ENCODE data around the gene CCR4.

Gene CCR4

DNA sequence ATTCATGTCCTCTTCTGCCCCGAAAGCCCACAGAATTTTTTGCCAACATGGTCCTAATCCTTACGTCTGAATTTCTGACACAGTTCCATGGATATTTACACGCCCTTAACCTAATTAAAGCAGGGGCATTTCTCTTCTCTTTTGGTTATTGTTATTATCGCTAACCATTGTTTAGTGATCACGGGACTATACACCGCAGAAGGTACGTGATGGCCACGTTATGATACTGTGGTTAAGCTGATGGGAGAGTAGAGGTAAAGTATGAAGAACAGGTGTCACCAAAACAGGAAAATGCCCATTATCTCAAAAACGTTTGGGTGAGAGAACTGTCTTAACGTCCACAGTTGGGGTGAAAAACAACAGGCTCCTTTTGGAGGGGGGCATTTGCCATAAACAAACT is 26.4 kb downstream of the CCR4 start:
- no peaks in the 10 kb centered on the region for H3K9me3 ChIP-seq (ENCODE audit: control insufficient read depth, insufficient read depth, low read depth, low read length)
- POLR2A ChIA-PET = no interaction called here
- CTCF ChIA-PET = no interaction called here
- H3K27ac ChIP-seq (ENCODE audit: extremely low read depth, low read depth, low read length) = no peak overlapping the region
- H3K36me3 ChIP-seq (ENCODE audit: control insufficient read depth in 2 of 2, insufficient read depth in 1 of 2, low read length in 2 of 2) = no peaks in the 10 kb centered on the region
- no peak for TF ChIP-seq ZNF521 (tag by site-specific recombination; IDR thresholded peaks at IDR 0.05)
- TF ChIP-seq, protein P1, sequence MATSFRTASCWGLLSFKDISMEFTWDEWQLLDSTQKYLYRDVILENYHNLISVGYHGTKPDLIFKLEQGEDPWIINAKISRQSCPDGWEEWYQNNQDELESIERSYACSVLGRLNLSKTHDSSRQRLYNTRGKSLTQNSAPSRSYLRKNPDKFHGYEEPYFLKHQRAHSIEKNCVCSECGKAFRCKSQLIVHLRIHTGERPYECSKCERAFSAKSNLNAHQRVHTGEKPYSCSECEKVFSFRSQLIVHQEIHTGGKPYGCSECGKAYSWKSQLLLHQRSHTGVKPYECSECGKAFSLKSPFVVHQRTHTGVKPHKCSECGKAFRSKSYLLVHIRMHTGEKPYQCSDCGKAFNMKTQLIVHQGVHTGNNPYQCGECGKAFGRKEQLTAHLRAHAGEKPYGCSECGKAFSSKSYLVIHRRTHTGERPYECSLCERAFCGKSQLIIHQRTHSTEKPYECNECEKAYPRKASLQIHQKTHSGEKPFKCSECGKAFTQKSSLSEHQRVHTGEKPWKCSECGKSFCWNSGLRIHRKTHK (tag by site-specific recombination; IDR thresholded peaks at IDR 0.05) = no peak
- TF ChIP-seq, protein P2, sequence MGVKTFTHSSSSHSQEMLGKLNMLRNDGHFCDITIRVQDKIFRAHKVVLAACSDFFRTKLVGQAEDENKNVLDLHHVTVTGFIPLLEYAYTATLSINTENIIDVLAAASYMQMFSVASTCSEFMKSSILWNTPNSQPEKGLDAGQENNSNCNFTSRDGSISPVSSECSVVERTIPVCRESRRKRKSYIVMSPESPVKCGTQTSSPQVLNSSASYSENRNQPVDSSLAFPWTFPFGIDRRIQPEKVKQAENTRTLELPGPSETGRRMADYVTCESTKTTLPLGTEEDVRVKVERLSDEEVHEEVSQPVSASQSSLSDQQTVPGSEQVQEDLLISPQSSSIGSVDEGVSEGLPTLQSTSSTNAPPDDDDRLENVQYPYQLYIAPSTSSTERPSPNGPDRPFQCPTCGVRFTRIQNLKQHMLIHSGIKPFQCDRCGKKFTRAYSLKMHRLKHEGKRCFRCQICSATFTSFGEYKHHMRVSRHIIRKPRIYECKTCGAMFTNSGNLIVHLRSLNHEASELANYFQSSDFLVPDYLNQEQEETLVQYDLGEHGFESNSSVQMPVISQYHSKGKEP (tag by site-specific recombination; IDR thresholded peaks at IDR 0.05) = no peak
- TF ChIP-seq ZNF211 (tag by site-specific recombination; IDR thresholded peaks at IDR 0.05; ENCODE audit: low read depth) = no peak
- TF ChIP-seq SCRT1 (tag by site-specific recombination; IDR thresholded peaks at IDR 0.05; ENCODE audit: borderline replicate concordance) = no peak
- TF ChIP-seq ZNF169 (tag by site-specific recombination; IDR thresholded peaks at IDR 0.05) = no peak
- no peak for TF ChIP-seq GLIS2 (tag by site-specific recombination; IDR thresholded peaks at IDR 0.05)
- TF ChIP-seq ZNF433 (tag by site-specific recombination; IDR thresholded peaks at IDR 0.05; ENCODE audit: low read depth) = no peak
- TF ChIP-seq, protein P3, sequence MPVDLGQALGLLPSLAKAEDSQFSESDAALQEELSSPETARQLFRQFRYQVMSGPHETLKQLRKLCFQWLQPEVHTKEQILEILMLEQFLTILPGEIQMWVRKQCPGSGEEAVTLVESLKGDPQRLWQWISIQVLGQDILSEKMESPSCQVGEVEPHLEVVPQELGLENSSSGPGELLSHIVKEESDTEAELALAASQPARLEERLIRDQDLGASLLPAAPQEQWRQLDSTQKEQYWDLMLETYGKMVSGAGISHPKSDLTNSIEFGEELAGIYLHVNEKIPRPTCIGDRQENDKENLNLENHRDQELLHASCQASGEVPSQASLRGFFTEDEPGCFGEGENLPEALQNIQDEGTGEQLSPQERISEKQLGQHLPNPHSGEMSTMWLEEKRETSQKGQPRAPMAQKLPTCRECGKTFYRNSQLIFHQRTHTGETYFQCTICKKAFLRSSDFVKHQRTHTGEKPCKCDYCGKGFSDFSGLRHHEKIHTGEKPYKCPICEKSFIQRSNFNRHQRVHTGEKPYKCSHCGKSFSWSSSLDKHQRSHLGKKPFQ (tag by site-specific recombination; IDR thresholded peaks at IDR 0.05) = no peak
- TF ChIP-seq ZNF777 (tag by site-specific recombination; IDR thresholded peaks at IDR 0.05; ENCODE audit: borderline replicate concordance) = no peak
- TF ChIP-seq ZNF391 (tag by site-specific recombination; IDR thresholded peaks at IDR 0.05; ENCODE audit: borderline replicate concordance, low read depth) = no peak
- H3K4me3 ChIP-seq (ENCODE audit: low read depth, low read length) = no peak overlapping the region
- H3K4me1 ChIP-seq (ENCODE audit: control insufficient read depth, insufficient read depth, low read length) = no peaks in the 10 kb centered on the region

DNA sequence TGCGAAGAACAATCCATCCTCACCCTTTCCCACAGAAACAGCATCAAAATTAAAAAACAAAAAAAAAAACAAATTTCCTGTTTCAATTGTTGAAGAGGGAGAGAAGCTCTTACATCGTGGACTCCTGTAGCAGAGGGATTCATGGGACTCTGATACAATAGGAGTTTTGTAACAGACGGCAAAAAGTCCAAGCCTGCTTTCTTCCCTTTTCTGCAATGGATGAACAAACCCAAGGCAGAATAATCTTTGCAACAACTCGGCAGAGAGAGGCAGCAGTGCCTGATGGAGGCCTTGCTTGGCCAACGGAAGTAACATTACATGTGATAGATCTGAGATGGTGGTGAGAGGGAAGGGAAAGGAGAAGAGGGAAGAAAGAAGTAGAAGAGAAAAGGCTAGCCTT is 26.9 kb downstream of the CCR4 start:
- Histone ChIP-seq H3K4me1 (ENCODE audit: control insufficient read depth, insufficient read depth, low read length) (no peaks in the 10 kb centered on the region), H3K36me3 (ENCODE audit: control insufficient read depth in 2 of 2, insufficient read depth in 1 of 2, low read length in 2 of 2) (no peaks in the 10 kb centered on the region), H3K9me3 (ENCODE audit: control insufficient read depth, insufficient read depth, low read depth, low read length) (no peaks in the 10 kb centered on the region), H3K4me3 (ENCODE audit: low read depth, low read length) (no peak overlapping the region), H3K27ac (ENCODE audit: extremely low read depth, low read depth, low read length) (no peak overlapping the region)
- CTCF ChIA-PET = no interaction called here
- TF ChIP-seq ZNF530 (tag by site-specific recombination; IDR thresholded peaks at IDR 0.05; ENCODE audit: low read depth) = no peak
- TF ChIP-seq, protein P4, sequence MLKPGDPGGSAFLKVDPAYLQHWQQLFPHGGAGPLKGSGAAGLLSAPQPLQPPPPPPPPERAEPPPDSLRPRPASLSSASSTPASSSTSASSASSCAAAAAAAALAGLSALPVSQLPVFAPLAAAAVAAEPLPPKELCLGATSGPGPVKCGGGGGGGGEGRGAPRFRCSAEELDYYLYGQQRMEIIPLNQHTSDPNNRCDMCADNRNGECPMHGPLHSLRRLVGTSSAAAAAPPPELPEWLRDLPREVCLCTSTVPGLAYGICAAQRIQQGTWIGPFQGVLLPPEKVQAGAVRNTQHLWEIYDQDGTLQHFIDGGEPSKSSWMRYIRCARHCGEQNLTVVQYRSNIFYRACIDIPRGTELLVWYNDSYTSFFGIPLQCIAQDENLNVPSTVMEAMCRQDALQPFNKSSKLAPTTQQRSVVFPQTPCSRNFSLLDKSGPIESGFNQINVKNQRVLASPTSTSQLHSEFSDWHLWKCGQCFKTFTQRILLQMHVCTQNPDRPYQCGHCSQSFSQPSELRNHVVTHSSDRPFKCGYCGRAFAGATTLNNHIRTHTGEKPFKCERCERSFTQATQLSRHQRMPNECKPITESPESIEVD (tag by site-specific recombination; IDR thresholded peaks at IDR 0.05) = no peak
- TF ChIP-seq, protein P5, sequence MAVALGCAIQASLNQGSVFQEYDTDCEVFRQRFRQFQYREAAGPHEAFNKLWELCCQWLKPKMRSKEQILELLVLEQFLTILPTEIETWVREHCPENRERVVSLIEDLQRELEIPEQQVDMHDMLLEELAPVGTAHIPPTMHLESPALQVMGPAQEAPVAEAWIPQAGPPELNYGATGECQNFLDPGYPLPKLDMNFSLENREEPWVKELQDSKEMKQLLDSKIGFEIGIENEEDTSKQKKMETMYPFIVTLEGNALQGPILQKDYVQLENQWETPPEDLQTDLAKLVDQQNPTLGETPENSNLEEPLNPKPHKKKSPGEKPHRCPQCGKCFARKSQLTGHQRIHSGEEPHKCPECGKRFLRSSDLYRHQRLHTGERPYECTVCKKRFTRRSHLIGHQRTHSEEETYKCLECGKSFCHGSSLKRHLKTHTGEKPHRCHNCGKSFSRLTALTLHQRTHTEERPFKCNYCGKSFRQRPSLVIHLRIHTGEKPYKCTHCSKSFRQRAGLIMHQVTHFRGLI (tag by site-specific recombination; IDR thresholded peaks at IDR 0.05) = no peak
- TF ChIP-seq MEIS1 (CRISPR knock-in tag; IDR thresholded peaks at IDR 0.05; ENCODE audit: borderline replicate concordance) = no peak
- TF ChIP-seq, protein P6, sequence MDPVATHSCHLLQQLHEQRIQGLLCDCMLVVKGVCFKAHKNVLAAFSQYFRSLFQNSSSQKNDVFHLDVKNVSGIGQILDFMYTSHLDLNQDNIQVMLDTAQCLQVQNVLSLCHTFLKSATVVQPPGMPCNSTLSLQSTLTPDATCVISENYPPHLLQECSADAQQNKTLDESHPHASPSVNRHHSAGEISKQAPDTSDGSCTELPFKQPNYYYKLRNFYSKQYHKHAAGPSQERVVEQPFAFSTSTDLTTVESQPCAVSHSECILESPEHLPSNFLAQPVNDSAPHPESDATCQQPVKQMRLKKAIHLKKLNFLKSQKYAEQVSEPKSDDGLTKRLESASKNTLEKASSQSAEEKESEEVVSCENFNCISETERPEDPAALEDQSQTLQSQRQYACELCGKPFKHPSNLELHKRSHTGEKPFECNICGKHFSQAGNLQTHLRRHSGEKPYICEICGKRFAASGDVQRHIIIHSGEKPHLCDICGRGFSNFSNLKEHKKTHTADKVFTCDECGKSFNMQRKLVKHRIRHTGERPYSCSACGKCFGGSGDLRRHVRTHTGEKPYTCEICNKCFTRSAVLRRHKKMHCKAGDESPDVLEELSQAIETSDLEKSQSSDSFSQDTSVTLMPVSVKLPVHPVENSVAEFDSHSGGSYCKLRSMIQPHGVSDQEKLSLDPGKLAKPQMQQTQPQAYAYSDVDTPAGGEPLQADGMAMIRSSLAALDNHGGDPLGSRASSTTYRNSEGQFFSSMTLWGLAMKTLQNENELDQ (tag by site-specific recombination; IDR thresholded peaks at IDR 0.05; ENCODE audit: low read depth) = no peak
- TF ChIP-seq ZNF529 (tag by site-specific recombination; IDR thresholded peaks at IDR 0.05; ENCODE audit: insufficient replicate concordance) = no peak
- TF ChIP-seq ZSCAN30 (tag by site-specific recombination; IDR thresholded peaks at IDR 0.05) = no peak
- TF ChIP-seq, protein P7, sequence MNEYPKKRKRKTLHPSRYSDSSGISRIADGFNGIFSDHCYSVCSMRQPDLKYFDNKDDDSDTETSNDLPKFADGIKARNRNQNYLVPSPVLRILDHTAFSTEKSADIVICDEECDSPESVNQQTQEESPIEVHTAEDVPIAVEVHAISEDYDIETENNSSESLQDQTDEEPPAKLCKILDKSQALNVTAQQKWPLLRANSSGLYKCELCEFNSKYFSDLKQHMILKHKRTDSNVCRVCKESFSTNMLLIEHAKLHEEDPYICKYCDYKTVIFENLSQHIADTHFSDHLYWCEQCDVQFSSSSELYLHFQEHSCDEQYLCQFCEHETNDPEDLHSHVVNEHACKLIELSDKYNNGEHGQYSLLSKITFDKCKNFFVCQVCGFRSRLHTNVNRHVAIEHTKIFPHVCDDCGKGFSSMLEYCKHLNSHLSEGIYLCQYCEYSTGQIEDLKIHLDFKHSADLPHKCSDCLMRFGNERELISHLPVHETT (tag by site-specific recombination; IDR thresholded peaks at IDR 0.05) = no peak
- no peak for TF ChIP-seq TRIM28 (IDR thresholded peaks at IDR 0.05; ENCODE audit: borderline replicate concordance, low read length)
- POLR2A ChIA-PET = no interaction called here
